Left hindlimb (tissue), 1 donor: ENCODE measurements around the gene ADCY7.
"Not testable (repeated sequence)": the region's sequence is repeated elsewhere in the genome, so short reads cannot be mapped to it uniquely, and the experiment has no call there.

Experiments used
- DNase-seq: peaks from one replicate; pipeline ENCODE4 v3.0.0-alpha.2; 2018

ADCY7 gene

GRCh38 chr16:50266337-50267091 is at the start of gene ADCY7:
Gene ADCY7 (plus strand): TSS chr16:50266551. CDS start chr16:50288180, 21,629 bp downstream.
- DNase-seq, result peak; percentile 86

GRCh38 chr16:50219402-50219975 is 46.9 kb upstream of the ADCY7 start:
- no peak for DNase-seq

- DNase-seq, result no peak
Measured at GRCh38 chr16:50224286-50224685, 42.1 kb upstream of the ADCY7 start.

GRCh38 chr16:50227120-50227519 is 39.2 kb upstream of the ADCY7 start:
- no peak for DNase-seq

GRCh38 chr16:50227665-50228064 is 38.7 kb upstream of the ADCY7 start:
- DNase-seq, result no peak

GRCh38 chr16:50228364-50228868 is 37.9 kb upstream of the ADCY7 start:
- DNase-seq, result no peak

- DNase-seq, result no peak
Measured at GRCh38 chr16:50229149-50229726, 37.1 kb upstream of the ADCY7 start.

- DNase-seq, result no peak
Measured at GRCh38 chr16:50234771-50235556, 31.4 kb upstream of the ADCY7 start.

- DNase-seq, result no peak
Measured at GRCh38 chr16:50235581-50235980, 30.8 kb upstream of the ADCY7 start.

- DNase-seq, result no peak
Measured at GRCh38 chr16:50238314-50238713, 28.0 kb upstream of the ADCY7 start.

GRCh38 chr16:50238868-50239301 is 27.5 kb upstream of the ADCY7 start:
- DNase-seq, result no peak

GRCh38 chr16:50243024-50243423 is 23.3 kb upstream of the ADCY7 start:
- not testable (repeated sequence) for DNase-seq

- no peak for DNase-seq
Measured at GRCh38 chr16:50244140-50244503, 22.2 kb upstream of the ADCY7 start.

GRCh38 chr16:50244504-50245416 is 21.6 kb upstream of the ADCY7 start:
- DNase-seq, result no peak

- DNase-seq, result peak; percentile 50
Measured at GRCh38 chr16:50245417-50246298, 20.7 kb upstream of the ADCY7 start.

- DNase-seq, result no peak
Measured at GRCh38 chr16:50246299-50247122, 19.8 kb upstream of the ADCY7 start.

GRCh38 chr16:50247123-50247905 is 19.0 kb upstream of the ADCY7 start:
- no peak for DNase-seq

GRCh38 chr16:50247906-50248608 is 18.3 kb upstream of the ADCY7 start:
- no peak for DNase-seq

- no peak for DNase-seq
Measured at GRCh38 chr16:50248845-50249244, 17.5 kb upstream of the ADCY7 start.
